Lung microvascular endothelial cell (primary cell): ENCODE data around the gene PPP2R5B. TPM values are rescaled to one million over a fixed set of nuclear protein-coding genes. Genes with fewer than 3 reads are reported as not detected.

Experiments used
- DNase-seq, 2 donors: peaks; one replicate each; pipeline versions ENCODE4 v3.0.0 to v3.0.0-alpha.2; 2010; ENCODE audit warnings: low read depth in 2 of 2
- total RNA-seq: library from RNA; depleted of rRNA; stranded (reverse); fragments of >200 nt; gene quantifications from 2 replicates; pipeline ENCODE4 v1.2.1, GENCODE V29; 2014

PPP2R5B gene
- total RNA-seq, 1 donor from 2014 or later: 11.5 TPM

- no peak for DNase-seq
Measured at GRCh38 chr11:64906314-64906635, 18.2 kb upstream of the PPP2R5B start.

DNA sequence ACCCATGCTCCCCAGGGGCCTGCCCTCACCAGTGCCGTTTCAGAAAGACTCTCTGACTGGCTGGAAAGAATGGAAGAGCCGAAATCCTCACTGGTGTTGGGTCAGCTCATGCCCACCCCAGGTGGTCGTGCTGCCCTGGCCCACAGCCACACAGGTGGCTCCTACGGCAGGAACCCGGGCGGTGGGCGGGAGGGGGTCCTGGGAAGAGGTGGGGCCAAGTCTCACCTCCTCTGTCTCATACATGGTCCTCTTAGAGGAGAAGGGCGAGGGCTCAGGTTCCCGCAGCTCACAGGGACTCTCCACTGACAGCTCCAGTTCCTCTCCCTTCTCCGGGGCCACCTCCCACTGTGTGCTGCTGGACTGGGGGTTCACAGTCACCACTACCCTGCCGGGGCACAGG is 15.7 kb upstream of the PPP2R5B start:
- no peak for DNase-seq

- no peak for DNase-seq
Measured at GRCh38 chr11:64909653-64910343, 14.7 kb upstream of the PPP2R5B start.

- DNase-seq: no peak
Measured at GRCh38 chr11:64910451-64911093, 13.9 kb upstream of the PPP2R5B start.

- no peak for DNase-seq
Measured at GRCh38 chr11:64911142-64911541, 13.3 kb upstream of the PPP2R5B start.

DNA sequence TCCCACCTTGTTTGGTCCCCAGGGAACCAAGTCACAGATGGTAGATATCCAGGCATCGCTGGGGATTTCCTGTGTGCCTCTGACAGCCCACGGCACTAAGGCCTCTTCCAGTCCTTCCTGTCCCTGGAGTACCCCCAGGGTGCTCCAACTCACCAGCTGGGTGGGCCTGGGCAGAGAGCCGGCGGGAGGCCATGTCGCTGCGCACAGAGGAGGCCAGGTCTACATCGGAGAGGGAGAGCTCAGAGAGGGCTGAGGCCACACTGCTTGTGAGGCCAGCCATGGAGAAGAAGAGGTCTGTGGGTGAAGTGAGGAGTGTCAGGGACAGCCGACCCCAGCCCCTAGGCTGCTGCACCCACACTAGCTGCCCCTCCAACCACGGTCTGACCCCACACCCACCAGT is 12.8 kb upstream of the PPP2R5B start:
- no peak for DNase-seq

- DNase-seq: no peak
Measured at GRCh38 chr11:64913171-64913727, 11.2 kb upstream of the PPP2R5B start.

GRCh38 chr11:64914123-64914522 is 10.4 kb upstream of the PPP2R5B start:
- no peak for DNase-seq

DNA sequence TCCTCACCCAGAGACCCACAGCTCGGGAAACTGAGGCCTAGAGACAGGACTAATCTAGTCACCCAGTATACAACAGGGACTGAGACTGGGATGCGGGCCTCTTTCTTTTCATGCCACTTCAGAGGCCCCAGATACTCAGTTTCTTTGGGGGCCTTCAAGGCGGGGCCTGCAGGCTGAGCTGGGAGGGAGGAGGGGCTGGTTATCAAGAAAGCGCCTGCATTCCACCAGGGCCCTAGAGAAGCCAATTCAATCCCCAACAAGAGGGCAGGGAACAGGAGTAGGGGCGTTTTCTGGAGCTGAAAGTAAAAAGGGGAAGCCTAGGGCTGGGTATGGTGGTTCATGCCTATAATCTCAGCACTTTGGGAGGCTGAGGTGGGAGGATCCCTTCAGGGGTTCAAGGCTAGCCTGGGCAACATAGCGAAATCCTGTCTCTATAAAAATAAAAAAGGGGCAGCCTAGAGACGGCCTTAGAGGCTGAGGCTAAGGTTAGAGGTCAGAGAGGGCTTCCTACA is 9.1 kb upstream of the PPP2R5B start:
- DNase-seq: no peak

GRCh38 chr11:64916040-64916774 is 8.3 kb upstream of the PPP2R5B start:
- DNase-seq: peak; percentile 30 to 33

DNA sequence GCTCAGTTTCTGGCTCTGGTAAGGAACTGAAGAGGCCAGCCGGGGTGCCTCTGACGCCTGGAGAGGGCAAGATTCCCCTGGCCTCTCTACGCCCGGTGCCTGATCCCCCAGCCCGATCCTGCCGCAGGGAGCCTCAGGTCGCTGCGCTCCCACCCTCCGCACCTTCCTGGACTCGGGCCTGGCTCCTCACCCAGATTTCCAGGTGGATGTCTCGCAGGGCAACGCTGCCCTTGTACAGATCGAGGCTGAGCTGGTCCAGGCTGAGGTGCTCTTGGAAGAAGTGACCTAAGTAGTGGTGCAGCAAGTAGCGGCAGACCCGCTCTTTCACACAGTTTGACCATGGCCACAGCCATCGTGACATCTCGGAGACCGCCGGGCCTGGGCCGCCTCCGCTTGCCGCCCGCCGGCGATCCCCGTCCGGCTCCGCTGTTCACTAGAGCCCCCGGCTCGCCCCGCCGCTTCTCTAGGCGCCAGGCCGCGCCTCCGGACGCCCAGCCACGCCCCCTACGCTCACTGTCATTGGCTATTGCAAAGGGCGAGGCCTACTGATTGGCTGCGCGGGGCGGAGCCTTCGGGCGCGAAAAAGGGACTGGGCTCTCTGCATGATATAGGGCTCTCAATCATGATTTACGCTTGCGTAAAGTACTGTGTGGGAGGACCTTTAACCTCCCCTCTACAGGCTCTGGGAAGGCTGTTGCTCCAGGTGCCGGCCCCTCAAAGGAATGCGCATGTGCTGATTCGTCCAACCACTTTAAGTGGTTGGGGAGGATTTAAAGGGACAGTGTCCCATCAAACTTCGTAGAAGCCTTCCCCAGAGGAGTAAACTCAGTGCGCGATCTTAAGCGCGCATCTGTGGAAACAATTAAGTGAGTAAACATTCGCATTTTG is 7.5 kb upstream of the PPP2R5B start, which contains the start of gene ATG2A:
Gene ATG2A (minus strand): TSS at position 435 of the 888 bp plus-strand sequence. CDS start 74 bp downstream, at position 361.
- peak; percentile 99 to 100 for DNase-seq

- no peak for DNase-seq
Measured at GRCh38 chr11:64917663-64917995, 6.9 kb upstream of the PPP2R5B start.

- DNase-seq: peak; percentile 44 to 47
Measured at GRCh38 chr11:64918017-64918416, 6.5 kb upstream of the PPP2R5B start.

DNA sequence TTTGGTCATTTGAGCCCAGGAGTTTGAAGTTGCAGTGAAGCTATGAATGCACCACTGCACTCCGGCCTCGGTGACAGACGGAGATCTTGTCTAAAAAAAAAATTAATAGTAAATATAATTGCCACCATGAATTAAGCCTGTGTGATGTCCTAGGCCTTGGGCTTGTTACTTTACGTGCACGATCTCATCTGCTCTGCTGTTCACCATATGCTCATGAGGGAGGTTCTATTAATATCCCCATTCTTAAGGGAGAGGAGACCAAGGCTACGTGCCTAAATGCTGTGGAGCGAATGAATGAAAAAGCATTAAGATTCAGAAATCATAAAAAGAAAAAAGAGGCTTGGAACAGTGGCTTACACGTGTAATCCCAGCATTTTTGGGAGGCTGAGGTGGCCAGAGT is 4.9 kb upstream of the PPP2R5B start:
- DNase-seq: no peak

- DNase-seq: no peak
Measured at GRCh38 chr11:64920124-64920523, 4.4 kb upstream of the PPP2R5B start.

- no peak for DNase-seq
Measured at GRCh38 chr11:64921384-64921783, 3.1 kb upstream of the PPP2R5B start.

DNA sequence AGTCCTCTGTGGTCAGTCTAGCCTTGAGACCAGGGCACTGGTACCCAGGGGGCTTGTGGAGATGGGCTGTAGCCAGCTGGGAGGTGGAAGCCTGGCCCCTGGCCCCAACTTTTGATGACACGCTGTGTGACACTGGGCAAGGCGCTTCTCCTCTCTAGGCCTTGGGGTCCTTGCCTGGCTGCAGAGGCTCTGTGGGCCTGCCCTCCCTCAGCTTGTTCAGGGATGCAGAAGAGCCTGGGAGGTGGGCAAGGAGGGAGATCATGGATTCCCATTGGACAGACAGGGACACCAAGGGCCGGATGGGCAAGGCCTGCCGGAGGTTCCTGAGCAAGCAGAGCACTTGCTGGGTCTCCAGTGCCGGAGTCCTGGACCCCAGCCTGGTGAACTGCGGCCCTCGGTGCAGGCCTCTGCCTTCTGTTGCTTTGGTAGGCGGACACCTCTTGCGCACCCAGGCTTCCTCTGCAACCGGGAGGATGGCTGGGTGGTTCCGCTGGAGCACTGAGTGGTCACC is 1.3 kb upstream of the PPP2R5B start:
- no peak for DNase-seq

DNA sequence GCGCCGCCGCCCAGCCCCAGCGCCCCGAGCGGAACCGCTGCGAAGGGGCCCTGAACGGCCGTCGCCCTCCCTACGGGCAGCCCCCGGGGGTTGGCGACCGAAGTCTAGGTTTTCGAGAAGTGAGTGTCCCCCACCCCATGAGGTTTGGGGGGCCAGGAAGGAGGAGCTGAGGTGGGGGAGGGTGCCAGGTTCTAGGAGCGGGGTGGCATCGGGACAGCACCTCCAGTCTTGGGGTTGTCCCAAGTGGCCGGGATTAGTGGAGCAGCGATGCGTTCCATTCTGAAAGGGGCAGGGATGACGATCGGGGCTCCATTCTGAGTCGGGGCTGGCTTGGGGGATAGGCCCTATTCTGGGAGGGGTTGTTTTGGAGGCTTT is 408 bp downstream of the PPP2R5B start:
- peak in 1 of 2 donors; percentile 10 for DNase-seq

DNA sequence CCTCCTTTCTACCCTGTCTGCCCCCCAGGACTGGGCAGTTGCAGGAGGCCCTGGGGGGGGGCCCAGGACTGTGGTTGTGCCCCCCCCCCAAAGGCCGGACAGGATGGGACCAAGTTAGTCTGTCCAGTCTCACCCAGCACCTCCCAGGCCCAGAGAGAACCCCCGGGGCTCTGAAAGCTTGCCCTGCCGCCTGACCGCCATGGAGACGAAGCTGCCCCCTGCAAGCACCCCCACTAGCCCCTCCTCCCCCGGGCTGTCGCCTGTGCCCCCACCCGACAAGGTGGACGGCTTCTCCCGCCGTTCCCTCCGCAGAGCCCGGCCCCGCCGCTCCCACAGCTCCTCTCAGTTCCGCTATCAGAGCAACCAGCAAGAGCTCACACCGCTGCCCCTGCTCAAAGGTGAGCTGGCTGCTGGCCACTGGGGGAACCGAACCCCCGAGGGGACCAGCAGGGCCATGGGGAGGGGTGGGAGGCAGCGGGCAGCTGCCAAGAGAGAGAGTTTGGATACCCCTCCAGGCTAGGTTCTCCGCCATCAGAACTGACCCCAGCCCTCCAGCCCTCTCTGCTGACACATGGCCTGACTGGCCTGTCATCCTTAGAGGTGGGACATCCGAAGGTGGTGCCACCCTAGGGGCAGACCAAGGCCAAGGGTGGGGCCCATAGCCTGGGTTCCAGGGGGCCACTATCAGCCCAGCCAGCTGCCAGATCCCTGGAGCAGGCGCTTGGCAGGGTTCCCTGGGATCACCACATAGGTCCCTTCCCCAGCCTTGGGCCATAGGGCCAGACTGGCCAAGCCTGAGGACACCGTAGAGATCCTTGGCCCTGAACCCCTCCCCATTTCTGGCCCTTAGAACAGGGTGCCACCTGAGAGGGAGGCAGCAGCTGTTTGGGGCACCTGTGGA is 1.3 kb downstream of the PPP2R5B start:
- DNase-seq: no peak

- DNase-seq: no peak
Measured at GRCh38 chr11:64926689-64927088, 2.2 kb downstream of the PPP2R5B start.
